ENCODE data around the gene TCP11. TPM values are rescaled to one million over a fixed set of nuclear protein-coding genes. Genes with fewer than 3 reads are reported as not detected.

The TCP11 gene
- total RNA-seq, 1 donor, result 2.2 TPM

- no peak for DNase-seq (ENCODE audit: low read depth in 2 of 3, low spot score in 2 of 3)
These were observed 57.6 kb downstream of the TCP11 start for GRCh38 chr6:35083507-35083906.

GRCh38 chr6:35082733-35083403 lies 58.3 kb downstream of the TCP11 start:
- no peak for DNase-seq (ENCODE audit: low read depth in 2 of 3, low spot score in 2 of 3)

GRCh38 chr6:35082046-35082732 lies 59.0 kb downstream of the TCP11 start:
- DNase-seq (ENCODE audit: low read depth in 2 of 3, low spot score in 2 of 3), result no peak

GRCh38 chr6:35081426-35081851 lies 59.7 kb downstream of the TCP11 start:
- DNase-seq (ENCODE audit: low read depth in 2 of 3, low spot score in 2 of 3), result peak in 2 of 3 donors; percentile 37 to 63

- DNase-seq (ENCODE audit: low read depth in 2 of 3, low spot score in 2 of 3), result no peak
These were observed 60.2 kb downstream of the TCP11 start for GRCh38 chr6:35080821-35081425.

- no peak for DNase-seq (ENCODE audit: low read depth in 2 of 3, low spot score in 2 of 3)
These were observed 61.0 kb downstream of the TCP11 start for GRCh38 chr6:35080016-35080680.

GRCh38 chr6:35079311-35080000 lies 61.7 kb downstream of the TCP11 start:
- DNase-seq (ENCODE audit: low read depth in 2 of 3, low spot score in 2 of 3), result no peak

GRCh38 chr6:35078896-35079295 lies 62.2 kb downstream of the TCP11 start:
- DNase-seq (ENCODE audit: low read depth in 2 of 3, low spot score in 2 of 3), result no peak

- DNase-seq (ENCODE audit: low read depth in 2 of 3, low spot score in 2 of 3), result no peak
These were observed 62.8 kb downstream of the TCP11 start for GRCh38 chr6:35078226-35078850.

- no peak for DNase-seq (ENCODE audit: low read depth in 2 of 3, low spot score in 2 of 3)
These were observed 63.4 kb downstream of the TCP11 start for GRCh38 chr6:35077713-35078105.

- no peak for DNase-seq (ENCODE audit: low read depth in 2 of 3, low spot score in 2 of 3)
These were observed 64.0 kb downstream of the TCP11 start for GRCh38 chr6:35076997-35077712.

- no peak for DNase-seq (ENCODE audit: low read depth in 2 of 3, low spot score in 2 of 3)
These were observed 67.2 kb downstream of the TCP11 start for GRCh38 chr6:35073766-35074471.

GRCh38 chr6:35073211-35073610 lies 67.9 kb downstream of the TCP11 start:
- DNase-seq (ENCODE audit: low read depth in 2 of 3, low spot score in 2 of 3), result no peak

GRCh38 chr6:35072698-35073055 lies 68.5 kb downstream of the TCP11 start:
- no peak for DNase-seq (ENCODE audit: low read depth in 2 of 3, low spot score in 2 of 3)

GRCh38 chr6:35072051-35072697 lies 69.0 kb downstream of the TCP11 start:
- DNase-seq (ENCODE audit: low read depth in 2 of 3, low spot score in 2 of 3), result no peak

- DNase-seq (ENCODE audit: low read depth in 2 of 3, low spot score in 2 of 3), result no peak
These were observed 69.7 kb downstream of the TCP11 start for GRCh38 chr6:35071347-35071994.

GRCh38 chr6:35070111-35070510 lies 71.0 kb downstream of the TCP11 start:
- DNase-seq (ENCODE audit: low read depth in 2 of 3, low spot score in 2 of 3), result no peak

GRCh38 chr6:35069262-35069661 lies 71.9 kb downstream of the TCP11 start:
- DNase-seq (ENCODE audit: low read depth in 2 of 3, low spot score in 2 of 3), result no peak
